Hypothalamus (tissue), 51 donors: ENCODE measurements around the gene SNX7.

Experiments
- DNase-seq, 51 donors: peaks; one replicate each; lab custom pipeline; 2025; lab: John Stamatoyannopoulos, UW

SNX7 gene

DNA sequence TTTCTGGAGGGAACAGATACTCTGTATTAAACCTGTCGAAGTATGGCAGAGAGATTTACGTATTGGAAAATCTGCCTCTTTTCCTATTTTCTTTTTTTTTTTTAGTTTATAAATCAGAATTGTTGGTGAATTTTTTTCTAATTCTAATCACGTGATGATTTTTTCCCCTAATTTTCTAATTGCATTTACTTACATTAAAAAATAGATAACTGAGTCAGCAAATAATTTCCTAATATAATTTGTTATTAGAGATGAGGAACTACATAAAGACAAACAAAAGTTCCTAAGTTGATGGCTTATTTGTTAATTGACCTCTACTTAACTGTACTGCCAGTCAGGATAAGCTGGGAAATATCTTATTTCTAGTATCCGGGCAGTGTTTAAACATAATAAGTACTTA, 34.6 kb downstream of the SNX7 start:
- no peak for DNase-seq

DNA sequence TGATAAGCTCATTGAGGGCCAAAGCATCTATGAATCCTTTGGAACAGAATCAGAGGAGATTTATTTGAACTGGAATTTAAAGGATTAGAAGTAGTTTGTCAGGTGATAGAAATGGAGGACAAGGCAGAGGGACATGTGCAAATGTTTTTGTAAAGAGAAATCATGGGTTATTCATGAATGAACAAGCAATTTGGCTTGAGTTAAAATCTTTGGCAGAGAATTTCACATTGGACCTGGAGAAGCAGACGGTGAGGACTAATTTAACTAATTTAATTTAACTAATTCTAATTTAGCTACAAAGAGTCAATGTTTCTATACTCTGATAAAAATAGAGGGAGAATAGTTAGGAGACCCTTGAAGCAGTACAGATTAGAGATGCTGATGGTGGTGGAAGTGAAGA, 36.3 kb downstream of the SNX7 start:
- DNase-seq: no peak

DNA sequence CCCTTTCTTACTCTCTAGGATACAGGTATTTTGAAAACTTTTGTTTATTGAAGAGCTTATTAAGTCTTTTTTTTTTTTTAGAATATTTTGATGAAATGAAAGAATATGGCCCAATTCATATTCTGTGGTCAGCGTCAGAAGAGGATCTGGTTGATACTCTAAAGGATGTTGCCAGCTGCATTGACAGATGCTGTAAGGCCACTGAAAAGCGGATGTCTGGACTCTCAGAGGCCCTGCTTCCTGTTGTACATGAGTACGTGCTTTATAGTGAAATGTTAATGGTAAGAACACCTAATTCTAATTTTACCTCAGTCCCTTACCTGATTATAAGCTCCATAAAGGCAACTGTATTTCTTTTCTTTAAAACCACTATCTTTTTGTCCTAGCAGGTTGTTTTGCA, 37.1 kb downstream of the SNX7 start:
- no peak for DNase-seq

DNA sequence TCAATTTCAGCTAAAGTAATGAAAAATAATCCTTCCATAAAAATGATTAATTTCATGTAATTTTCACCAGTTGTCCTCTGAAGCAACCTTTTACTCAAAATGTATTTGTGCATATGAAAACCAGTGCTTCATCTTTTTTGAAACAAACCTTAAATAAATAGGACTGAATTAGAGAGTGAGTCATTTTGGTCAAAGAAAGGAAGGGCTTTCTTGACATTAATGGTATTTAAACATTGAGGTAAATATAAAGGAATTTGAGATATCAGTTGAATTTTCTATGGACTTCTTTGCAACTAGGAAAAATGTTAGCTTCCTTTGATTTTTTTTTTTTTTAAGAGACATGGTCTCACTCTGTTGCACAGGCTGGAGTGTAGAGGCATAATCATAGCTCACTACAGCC, 38.7 kb downstream of the SNX7 start:
- no peak for DNase-seq

DNA sequence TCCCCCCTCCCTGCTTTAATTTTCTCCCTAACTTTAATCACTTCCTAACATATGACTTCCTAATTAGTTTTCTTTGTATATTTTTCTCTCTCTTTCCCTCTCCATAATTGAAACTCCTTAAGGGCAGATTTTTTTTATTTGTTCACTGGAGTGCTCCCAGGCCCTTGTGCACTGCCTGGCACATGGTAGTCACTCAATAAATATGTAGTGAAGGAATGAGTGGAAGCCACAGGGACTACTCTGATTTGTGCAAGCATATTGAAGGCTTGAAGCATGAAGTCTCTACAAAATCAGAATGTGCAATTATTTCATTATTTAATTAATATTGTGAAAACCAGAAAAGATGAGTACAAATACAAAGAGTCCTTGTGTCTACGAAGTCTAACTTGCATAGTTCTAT, 41.5 kb downstream of the SNX7 start:
- no peak for DNase-seq

DNA sequence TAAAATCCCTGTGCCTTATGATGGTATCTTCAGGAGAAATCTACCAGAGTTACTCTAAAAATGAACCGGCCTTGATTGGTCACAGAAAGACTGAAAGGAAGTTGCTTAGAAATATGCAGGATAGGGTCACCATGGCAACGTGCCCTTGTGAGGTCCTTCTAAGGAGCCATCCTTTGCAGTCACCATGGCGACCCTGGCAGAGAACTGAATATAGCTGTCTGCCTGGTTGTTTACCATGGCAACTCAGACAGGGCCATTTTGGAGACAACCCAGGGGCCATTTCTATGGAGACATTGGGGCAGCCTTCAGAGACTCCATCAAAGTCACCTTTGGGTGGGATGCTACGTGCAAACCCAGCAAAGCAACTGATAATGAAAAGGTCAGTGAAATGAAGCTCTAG, 43.0 kb downstream of the SNX7 start:
- DNase-seq: peak in 40 of 51 donors; percentile 5 to 91 (median 58)

DNA sequence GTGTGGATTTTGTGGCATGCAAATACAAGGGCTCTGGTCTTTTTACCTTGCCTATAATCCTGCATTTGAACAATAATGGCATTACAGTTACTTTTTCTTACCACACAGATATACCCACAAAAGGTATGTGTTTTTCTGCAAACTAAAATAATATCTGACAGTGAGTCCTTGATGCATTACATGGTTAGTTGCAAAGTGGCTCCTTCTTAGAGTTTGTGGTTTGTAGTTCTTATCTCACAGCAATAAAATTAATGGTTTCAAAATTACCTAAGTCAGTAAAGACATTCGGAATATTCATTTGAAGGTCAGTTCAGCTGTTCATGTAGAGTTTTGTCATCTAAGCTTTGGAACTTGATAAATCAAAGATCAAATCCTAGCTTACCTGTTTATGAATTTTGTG, 43.5 kb downstream of the SNX7 start:
- DNase-seq: no peak

DNA sequence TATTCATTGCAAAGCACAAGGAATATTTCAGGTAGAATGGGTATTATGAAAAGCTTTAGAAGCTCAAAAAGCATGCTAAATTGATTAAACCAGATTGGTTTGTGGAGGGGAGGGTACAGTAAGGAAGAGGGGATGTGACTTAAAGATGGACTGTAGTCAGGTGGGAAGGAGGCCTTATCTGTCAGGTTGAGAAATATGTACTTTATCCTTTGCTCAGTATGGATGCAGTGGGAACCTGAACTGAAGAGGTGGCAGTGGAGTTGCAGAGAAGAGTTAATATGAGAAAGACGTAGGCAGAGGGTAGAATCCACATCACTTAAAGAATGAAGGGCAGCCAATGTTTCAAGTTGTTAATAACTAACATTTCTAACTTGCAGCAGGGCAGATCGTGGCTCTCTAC, 44.1 kb downstream of the SNX7 start:
- no peak for DNase-seq

DNA sequence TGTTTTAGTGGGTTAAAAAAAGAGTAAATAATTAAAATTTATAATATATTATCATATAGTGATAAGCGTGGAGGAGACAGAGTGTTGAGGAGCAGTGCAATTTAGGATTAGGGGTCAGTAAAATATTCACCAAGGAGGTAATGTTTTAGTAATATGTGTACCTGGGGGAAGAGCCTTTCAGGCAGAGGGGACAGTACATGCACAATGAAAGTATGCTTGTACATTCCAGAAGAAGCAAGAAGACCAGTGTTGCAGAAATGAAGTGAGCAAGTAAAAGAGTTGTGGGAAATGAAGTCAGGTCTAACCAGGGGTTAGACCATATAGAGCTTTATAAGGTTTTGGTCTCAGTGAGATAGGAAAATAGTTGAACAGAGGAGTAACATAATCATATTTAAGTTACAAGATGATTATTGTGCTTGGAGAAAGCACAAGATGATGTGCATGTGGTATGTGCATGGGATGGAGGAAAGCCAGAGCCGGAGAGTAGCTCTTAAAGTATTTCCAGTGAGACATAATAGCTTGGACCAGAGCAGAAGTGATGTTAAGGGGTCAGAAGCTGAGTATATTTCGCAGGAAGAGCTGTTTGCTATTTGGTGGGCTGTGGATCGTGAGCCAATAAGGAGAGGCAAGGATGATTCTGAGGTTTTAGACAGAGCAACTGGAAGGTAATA, 44.8 kb downstream of the SNX7 start:
- DNase-seq: no peak

DNA sequence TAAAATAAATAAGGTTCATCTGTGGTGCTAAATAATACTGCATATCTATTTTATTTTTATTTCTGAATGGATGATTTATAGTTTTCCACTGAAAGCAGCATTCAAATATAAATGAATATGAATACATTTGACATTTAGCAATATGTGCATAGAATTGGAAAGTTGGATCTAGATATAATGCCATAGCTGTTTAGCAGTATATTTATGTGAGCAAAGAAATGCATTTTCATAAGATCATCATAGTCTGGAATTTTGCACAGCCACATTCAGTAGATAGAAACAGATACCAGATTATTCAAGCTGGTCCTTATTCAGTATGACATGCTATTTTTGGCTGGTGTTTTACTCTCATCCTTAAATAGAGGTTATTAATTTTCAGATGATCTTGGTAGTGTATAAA, 46.0 kb downstream of the SNX7 start:
- no peak for DNase-seq

DNA sequence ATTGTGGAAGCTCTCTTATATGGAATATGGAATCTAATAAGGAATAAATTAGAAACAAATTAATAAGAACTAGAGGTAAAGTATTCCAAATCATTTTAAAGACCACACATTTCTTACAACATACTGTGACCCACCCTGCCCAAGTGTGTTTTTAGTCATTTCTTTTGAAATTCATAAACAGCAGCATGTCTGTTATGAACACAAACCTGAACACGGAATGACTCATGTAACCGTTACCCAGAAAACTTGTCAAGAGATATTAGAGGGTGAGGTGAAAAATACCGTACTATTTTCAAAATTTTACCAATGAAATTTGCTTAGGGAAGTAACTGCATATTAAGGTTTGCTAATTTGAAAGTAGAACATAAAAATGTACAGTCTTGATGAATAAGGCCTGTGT, 48.4 kb downstream of the SNX7 start:
- no peak for DNase-seq

DNA sequence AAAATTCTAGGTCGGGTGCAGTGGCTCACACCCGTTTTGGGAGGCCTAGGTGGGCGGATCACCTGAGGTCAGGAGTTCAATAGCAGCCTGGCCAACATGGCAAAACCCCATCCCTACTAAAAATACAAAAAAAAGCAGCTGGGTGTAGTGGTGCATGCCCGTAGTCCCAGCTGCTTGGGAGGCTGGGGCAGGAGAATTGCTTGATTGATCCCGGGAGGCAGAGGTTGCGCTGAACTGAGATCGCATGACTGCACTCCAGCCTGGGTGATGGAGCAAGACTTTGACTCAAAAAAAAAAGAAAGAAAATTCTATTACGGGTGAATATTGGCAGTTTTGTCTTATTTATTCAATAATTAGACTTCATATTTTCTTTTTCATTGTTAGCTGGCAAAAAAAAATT, 62.1 kb downstream of the SNX7 start:
- DNase-seq: no peak

DNA sequence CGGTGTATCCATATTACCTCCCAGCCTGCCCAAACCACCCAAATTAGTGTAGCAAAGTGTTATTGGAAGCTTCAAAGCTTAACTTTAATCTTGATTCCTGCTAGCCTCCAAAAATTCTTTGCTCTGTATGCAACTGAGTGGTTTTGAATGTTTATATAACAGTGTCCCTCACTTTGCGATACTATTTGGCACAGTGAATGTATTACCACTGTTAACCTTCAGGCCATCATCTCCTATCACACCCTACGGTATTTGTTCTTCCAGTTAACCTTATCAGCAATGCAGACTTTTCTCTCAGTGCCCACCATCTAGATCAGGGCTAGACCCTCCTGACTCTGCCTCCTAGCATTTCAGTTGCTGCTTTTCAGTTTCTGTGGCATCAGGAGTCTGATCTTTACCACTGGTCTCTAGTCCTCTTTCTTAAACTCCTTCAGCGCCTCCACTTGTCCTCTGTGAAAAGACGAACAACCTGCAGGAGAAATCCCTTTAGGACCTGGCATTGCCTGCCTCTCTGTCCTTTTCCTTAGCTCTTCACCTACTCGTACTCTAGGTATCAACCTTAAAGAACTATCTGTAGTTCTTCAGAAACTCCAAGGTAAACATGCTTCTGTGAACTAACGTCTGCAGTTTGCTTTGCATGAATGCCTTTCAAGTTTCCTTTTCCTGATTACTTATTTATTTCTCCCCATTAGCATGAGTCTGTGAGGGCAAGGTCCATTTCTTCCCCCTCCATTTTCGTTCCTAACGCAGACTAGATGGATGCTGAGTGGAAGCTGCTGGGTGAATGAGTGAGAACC, 71.7 kb downstream of the SNX7 start:
- DNase-seq: no peak

DNA sequence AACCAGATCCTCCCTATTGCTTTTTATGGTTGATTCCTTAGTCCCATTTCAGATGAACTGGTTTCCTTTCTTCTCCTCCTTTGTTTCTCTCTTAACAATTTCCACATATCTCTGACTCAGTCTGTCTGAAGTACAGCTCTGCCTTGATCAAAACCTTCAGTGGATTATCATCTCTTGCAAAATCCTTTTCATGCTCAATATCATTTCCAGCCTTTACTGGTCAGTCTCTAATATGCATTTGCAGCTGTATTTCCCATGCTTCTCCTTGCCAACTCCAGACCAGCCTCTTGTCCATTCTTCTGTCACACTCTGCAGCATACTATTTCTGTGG, 72.2 kb downstream of the SNX7 start:
- no peak for DNase-seq

DNA sequence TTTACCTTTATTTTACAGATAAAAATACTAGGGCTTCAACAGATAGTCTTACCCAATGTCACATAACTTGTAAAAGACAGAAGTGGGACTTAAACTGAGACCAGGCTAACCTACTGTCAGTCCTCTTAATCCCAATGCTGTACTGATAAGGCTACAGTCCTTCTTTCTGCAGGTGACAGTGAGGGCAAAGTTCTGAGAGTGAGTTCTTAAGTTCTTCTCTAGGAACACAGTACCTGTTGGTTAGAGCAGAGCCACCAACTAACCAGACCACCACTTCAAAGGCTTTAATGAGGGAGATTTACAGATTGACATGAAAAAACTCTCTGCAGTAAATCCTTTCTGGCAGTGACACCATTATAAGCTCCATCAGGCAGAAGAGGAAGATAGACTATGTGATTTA, 74.2 kb downstream of the SNX7 start:
- DNase-seq: no peak

DNA sequence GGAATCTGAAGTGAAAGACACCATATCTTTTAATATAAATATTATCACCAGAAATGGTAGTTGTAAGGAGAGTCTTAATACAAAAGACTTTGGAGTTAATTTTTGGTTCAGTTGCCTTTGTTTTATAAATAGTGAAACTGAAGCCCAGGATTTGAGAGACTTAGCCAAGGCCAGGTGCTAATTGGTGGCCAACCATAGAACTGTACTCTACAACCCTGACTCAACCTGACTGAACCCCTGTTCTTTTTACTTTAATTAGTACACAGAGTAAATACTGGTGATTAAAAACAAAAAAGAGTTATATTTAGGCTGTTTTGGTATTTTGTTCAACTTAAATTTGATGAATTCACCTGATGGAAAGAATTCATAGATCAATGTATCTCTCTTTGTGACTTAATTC, 76.3 kb downstream of the SNX7 start:
- no peak for DNase-seq

DNA sequence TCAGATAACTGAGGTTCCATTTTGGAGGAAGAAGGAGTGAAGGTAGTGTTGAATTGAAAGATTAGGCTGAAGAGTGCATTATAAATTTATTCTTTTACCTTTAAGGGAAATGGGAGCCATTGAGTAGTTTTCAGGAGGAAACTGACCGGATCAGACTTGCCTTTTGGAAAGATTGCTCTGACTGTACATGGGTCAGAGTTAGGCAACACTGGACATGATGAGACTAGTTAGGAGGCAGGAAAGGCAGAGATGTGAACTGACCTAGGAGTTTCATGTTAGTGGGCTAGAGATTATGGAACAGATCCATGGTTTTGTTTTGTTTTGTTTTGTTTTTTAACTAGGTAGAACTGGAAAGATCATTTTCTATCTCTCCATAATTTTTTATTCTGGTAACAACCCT, 78.2 kb downstream of the SNX7 start:
- DNase-seq: no peak

DNA sequence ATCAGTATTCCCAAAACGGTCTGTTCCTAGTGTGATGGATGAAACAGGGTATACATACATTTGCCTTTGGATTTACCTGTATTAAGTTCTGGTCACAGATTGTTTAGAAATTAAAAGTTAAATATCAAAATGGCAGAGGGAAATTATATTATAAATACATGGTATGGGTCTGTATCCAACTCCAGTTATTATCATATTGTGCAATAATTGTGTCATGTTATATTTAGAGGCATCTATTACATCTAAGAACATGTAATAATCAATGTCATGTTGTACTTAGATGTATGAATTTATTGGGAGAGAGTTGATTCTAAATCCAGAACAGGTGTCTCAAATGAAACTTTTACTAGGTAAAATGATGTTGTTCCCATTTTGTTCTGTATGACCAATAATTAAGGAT, 79.6 kb downstream of the SNX7 start:
- no peak for DNase-seq

DNA sequence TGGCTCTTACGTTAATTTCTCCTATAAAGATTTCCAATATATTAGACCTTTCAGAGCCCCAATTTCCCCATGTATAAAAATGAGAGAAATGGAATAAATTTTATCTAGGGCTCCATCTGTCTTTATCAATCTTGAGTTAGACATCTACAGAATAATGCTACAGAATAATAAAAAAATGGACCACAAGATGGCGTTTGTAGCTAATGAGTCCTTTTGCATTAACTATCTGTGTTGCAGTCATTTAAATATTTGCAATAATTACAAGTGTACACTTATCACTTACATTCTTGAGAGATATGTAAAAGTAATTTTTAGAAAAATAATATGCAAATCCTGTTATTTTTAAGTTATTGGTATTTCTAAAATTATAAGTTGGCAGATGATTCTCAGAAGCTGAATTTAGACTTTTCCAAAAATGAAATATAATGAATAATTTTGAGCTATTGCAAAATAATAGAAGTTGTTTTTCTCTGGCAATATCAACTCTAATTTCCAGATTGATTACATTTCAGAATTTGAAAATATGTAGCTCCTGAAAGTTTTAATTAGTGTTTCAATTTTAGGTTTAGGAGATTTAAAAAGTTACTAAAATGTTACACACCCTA, 87.7 kb downstream of the SNX7 start:
- DNase-seq: no peak

DNA sequence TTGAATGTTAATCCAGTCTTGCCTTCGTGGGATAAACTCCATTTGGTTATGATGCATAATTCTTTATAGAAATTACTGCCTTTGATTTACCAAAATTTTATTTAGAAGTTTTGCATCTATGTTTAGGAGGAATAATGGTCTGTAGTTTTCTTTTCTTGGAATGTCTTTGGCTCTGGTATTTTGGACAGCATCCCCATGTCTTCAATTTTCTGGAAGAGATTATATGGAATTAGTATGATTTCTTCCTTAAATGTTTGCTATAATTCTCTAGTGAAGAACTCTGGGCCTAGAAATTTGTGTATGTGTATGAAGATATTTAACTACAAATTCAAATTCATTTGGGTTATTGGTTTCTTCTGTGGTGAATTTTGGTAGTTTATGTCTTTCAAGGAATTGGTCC, 92.7 kb downstream of the SNX7 start:
- no peak for DNase-seq

DNA sequence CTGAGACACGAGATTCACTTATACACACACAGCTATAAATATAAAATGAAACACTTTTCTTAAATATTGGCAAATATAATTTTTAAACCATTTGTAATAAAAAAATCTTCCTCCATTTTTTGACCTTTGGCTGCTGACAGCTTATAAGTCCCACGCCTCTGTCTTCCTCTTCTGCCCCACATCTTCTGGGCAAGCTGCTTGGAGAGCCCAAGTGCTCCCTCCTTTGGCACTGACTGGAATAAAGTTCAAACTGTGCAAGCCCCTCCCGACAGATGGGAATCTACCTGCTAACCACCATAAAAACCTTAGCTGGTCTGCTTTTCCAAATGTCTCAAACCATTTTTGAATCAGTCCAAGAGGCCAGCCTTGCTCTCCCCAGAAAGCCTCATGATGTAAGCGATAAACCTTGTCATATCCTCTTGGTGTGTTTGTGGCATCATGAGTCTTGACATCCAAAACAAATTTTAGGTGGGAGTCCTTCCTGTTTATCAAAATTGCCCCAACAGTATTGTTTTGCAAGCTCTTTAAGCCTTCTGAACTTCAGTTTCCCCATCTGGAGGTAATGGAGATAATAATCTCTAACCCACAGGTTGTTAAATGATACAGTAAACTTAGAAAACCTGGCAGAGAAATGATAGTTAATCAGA, 99.8 kb downstream of the SNX7 start:
- no peak for DNase-seq
